ENCODE data around the gene ISG20.

Gene ISG20

GRCh38 chr15:88638626-88639372 lies at the start of gene ISG20:
Gene ISG20 (plus strand): TSS chr15:88639016. CDS start chr15:88639367, 351 bp downstream.
- peaks cover 28% of the 10 kb centered on the region for H3K4me1 ChIP-seq (ENCODE audit: control insufficient read depth, insufficient read depth, low read length)
- no peaks in the 10 kb centered on the region for H3K27me3 ChIP-seq (ENCODE audit: control insufficient read depth, insufficient read depth, low read length)
- H3K36me3 ChIP-seq (ENCODE audit: control insufficient read depth, insufficient read depth, low read length), result peaks cover 14% of the 10 kb centered on the region
- H3K9ac ChIP-seq (ENCODE audit: low read depth, low read length), result peak within 1 kb of the TSS; percentile 12
- H3K4me3 ChIP-seq (ENCODE audit: low read depth, low read length), result peak within 1 kb of the TSS; percentile 37; the same call in 1 of the 2 replicates
- peak within 1 kb of the TSS; percentile 93 for H3K27ac ChIP-seq (ENCODE audit: low read depth, low read length)
- no peaks in the 10 kb centered on the region for H3K9me3 ChIP-seq (ENCODE audit: control insufficient read depth, insufficient read depth, low read length)

DNA sequence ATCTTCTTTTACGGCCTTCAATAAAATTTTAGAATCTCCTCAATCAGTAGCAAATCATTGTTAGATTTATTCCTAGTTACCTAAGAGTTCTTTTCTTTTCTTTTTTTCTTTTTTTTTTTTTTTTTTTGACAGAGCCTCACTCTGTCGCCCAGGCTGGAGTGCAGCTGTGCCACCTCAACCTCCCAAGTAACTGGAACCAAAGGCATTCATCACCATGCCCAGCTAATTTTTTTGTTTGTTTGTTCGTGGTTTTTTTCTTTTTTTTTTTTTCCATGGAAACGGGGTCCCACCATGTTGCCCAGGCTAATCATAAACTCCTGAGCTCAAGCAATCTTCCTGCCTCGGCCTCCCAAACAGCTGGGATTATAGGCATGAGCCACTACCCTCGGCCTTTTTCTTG lies 48.1 kb upstream of the ISG20 start:
- Histone ChIP-seq H3K4me1 (ENCODE audit: control insufficient read depth, insufficient read depth, low read length) (no peaks in the 10 kb centered on the region), H3K36me3 (ENCODE audit: control insufficient read depth, insufficient read depth, low read length) (no peaks in the 10 kb centered on the region), H3K9ac (ENCODE audit: low read depth, low read length) (no peak overlapping the region), H3K27me3 (ENCODE audit: control insufficient read depth, insufficient read depth, low read length) (no peaks in the 10 kb centered on the region), H3K27ac (ENCODE audit: low read depth, low read length) (no peak overlapping the region), H3K9me3 (ENCODE audit: control insufficient read depth, insufficient read depth, low read length) (no peaks in the 10 kb centered on the region), H3K4me3 (ENCODE audit: low read depth, low read length) (no peak overlapping the region)

DNA sequence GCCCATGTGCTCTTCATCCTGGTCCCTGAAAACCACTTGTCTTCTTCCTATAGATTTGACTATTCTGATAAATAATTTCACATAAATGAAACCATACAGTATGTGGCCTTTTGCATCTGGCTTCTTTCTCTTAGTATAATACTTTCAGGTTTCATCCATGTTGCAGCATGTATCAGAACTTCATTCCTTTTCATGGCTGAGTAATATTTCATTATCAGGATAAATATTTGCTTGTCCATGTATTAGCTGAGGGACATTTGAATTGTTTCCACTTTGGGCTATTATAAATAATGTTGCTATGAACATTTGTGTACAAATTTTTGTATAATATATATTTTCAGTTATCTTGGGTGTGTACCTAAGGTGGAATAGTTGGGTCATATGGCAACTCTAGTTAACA lies 47.4 kb upstream of the ISG20 start:
- H3K27me3 ChIP-seq (ENCODE audit: control insufficient read depth, insufficient read depth, low read length), result no peaks in the 10 kb centered on the region
- H3K4me3 ChIP-seq (ENCODE audit: low read depth, low read length), result no peak overlapping the region
- no peak overlapping the region for H3K9ac ChIP-seq (ENCODE audit: low read depth, low read length)
- H3K36me3 ChIP-seq (ENCODE audit: control insufficient read depth, insufficient read depth, low read length), result no peaks in the 10 kb centered on the region
- no peak overlapping the region for H3K27ac ChIP-seq (ENCODE audit: low read depth, low read length)
- H3K4me1 ChIP-seq (ENCODE audit: control insufficient read depth, insufficient read depth, low read length), result no peaks in the 10 kb centered on the region
- no peaks in the 10 kb centered on the region for H3K9me3 ChIP-seq (ENCODE audit: control insufficient read depth, insufficient read depth, low read length)

GRCh38 chr15:88603885-88604284 lies 34.9 kb upstream of the ISG20 start:
- Histone ChIP-seq H3K27me3 (ENCODE audit: control insufficient read depth, insufficient read depth, low read length) (peaks cover 66% of the 10 kb centered on the region), H3K4me3 (ENCODE audit: low read depth, low read length) (peak overlapping the region; percentile 63), H3K9me3 (ENCODE audit: control insufficient read depth, insufficient read depth, low read length) (no peaks in the 10 kb centered on the region), H3K36me3 (ENCODE audit: control insufficient read depth, insufficient read depth, low read length) (no peaks in the 10 kb centered on the region), H3K27ac (ENCODE audit: low read depth, low read length) (no peak overlapping the region), H3K4me1 (ENCODE audit: control insufficient read depth, insufficient read depth, low read length) (peaks cover 41% of the 10 kb centered on the region), H3K9ac (ENCODE audit: low read depth, low read length) (no peak overlapping the region)

- no peak overlapping the region for H3K27ac ChIP-seq (ENCODE audit: low read depth, low read length)
- H3K9ac ChIP-seq (ENCODE audit: low read depth, low read length), result no peak overlapping the region
- H3K9me3 ChIP-seq (ENCODE audit: control insufficient read depth, insufficient read depth, low read length), result no peaks in the 10 kb centered on the region
- H3K4me1 ChIP-seq (ENCODE audit: control insufficient read depth, insufficient read depth, low read length), result peaks cover 46% of the 10 kb centered on the region
- H3K36me3 ChIP-seq (ENCODE audit: control insufficient read depth, insufficient read depth, low read length), result no peaks in the 10 kb centered on the region
- H3K27me3 ChIP-seq (ENCODE audit: control insufficient read depth, insufficient read depth, low read length), result peaks cover 69% of the 10 kb centered on the region
- H3K4me3 ChIP-seq (ENCODE audit: low read depth, low read length), result peak overlapping the region; percentile 63
These were observed 34.2 kb upstream of the ISG20 start for GRCh38 chr15:88604381-88605188.

DNA sequence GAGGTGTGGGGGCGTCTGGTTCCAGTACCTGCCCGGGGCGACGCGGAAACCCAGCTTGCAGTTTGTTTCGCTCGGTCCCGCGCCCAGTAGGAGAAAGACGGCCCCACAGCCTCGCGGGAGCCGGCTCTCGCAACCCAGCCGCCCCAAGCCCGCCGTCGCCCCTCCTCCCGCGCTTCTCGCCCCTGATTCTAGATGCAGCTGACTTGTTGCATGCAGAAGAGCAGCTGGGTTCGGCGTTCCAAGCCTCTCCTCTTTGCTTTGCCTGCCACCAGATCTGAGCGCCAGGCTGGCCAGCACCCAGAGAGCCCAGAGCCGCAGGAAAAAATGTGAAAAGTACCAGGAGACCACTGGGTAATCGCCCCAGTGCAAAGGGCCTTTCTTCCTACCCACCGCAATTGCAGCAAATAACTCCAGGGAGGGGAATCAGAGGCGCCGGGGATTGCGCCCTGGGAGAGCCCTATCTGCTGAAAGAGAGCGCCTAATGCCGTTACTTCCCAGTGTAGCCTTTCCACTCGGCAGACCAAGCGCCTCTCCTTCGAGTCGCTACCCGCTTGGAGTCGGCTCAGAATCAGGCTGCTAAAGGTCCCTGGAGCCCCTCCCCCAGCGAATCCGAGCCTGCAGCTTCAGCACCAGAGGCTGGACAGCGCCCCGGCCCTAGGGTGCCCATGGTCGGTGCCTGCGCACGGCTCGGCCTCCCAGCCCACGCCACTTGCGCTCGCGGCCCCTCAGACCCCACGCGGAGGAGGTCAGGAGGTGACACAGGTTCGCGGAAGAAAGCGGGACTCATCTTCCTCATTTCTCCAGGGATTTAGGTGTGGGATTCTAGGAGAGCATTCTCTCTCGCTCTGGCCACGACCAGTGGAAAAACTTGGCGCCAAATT lies 33.4 kb upstream of the ISG20 start:
- Histone ChIP-seq H3K4me3 (ENCODE audit: low read depth, low read length) (peak overlapping the region; percentile 63), H3K36me3 (ENCODE audit: control insufficient read depth, insufficient read depth, low read length) (no peaks in the 10 kb centered on the region), H3K9me3 (ENCODE audit: control insufficient read depth, insufficient read depth, low read length) (no peaks in the 10 kb centered on the region), H3K27me3 (ENCODE audit: control insufficient read depth, insufficient read depth, low read length) (peaks cover 74% of the 10 kb centered on the region), H3K4me1 (ENCODE audit: control insufficient read depth, insufficient read depth, low read length) (peaks cover 54% of the 10 kb centered on the region), H3K27ac (ENCODE audit: low read depth, low read length) (no peak overlapping the region), H3K9ac (ENCODE audit: low read depth, low read length) (no peak overlapping the region)

DNA sequence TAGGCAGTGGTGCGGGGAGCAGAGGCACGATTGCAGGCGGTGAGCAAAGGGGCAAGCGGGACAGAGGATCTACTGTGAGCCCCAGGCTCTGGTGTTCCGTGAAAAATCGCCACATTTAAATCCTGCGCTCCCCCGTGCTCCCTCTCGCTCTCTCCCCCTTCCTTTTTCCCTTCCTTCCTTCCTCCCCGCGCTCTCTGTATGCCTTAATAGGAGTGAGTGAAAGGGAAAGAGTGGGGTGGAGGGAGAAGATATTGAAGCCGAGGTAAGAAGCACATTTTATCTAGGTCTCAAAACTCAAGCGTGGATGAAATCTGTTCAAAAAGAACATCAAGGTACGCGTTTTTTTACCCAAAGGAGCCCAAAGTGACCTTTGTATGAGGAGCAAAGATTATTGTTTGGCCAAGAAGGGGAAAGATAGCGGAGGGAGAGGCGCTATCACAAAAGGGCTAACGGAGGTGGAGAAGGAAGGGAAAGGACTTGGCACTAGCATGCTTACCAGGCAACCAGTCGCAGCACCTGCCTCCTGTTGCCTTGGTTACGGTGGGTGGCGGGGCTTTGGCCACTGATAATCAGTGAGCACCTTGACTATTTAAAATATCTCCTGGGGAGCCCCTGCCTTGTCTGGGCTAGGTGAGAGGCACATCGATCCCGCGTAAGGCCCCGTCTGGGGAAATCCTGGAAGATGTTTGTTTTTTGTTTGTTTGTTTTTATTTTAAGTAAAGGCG lies 32.6 kb upstream of the ISG20 start:
- H3K4me3 ChIP-seq (ENCODE audit: low read depth, low read length), result peak overlapping the region; percentile 63

DNA sequence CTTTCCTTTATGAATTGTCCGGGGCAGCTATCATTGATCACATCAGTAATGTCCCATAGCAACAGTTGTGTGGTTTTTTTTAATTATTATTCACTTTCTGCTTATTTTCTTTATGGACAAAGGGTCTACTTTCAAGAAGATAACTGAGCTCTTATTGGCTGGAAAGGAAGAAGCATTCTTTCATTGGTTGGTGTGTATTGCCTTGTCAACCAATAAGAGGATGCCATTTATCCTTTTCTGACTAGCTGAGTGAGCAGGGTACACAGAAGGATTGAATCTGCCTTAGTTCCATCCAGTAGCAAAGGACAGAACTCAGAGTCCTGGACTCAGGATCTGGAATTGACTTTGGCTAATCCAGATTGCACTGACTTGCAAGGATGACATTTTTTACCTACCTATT lies 30.9 kb upstream of the ISG20 start:
- Histone ChIP-seq H3K9ac (ENCODE audit: low read depth, low read length) (no peak overlapping the region), H3K27me3 (ENCODE audit: control insufficient read depth, insufficient read depth, low read length) (peaks cover 66% of the 10 kb centered on the region), H3K27ac (ENCODE audit: low read depth, low read length) (no peak overlapping the region), H3K4me3 (ENCODE audit: low read depth, low read length) (no peak overlapping the region), H3K9me3 (ENCODE audit: control insufficient read depth, insufficient read depth, low read length) (no peaks in the 10 kb centered on the region), H3K36me3 (ENCODE audit: control insufficient read depth, insufficient read depth, low read length) (no peaks in the 10 kb centered on the region), H3K4me1 (ENCODE audit: control insufficient read depth, insufficient read depth, low read length) (peaks cover 74% of the 10 kb centered on the region)

More for the DNA sequence above, 32.6 kb upstream of the ISG20 start:
- H3K4me1 ChIP-seq (ENCODE audit: control insufficient read depth, insufficient read depth, low read length), result peaks cover 61% of the 10 kb centered on the region
- no peak overlapping the region for H3K9ac ChIP-seq (ENCODE audit: low read depth, low read length)
- no peaks in the 10 kb centered on the region for H3K36me3 ChIP-seq (ENCODE audit: control insufficient read depth, insufficient read depth, low read length)
- H3K27me3 ChIP-seq (ENCODE audit: control insufficient read depth, insufficient read depth, low read length), result peaks cover 74% of the 10 kb centered on the region
- H3K27ac ChIP-seq (ENCODE audit: low read depth, low read length), result no peak overlapping the region
- no peaks in the 10 kb centered on the region for H3K9me3 ChIP-seq (ENCODE audit: control insufficient read depth, insufficient read depth, low read length)

DNA sequence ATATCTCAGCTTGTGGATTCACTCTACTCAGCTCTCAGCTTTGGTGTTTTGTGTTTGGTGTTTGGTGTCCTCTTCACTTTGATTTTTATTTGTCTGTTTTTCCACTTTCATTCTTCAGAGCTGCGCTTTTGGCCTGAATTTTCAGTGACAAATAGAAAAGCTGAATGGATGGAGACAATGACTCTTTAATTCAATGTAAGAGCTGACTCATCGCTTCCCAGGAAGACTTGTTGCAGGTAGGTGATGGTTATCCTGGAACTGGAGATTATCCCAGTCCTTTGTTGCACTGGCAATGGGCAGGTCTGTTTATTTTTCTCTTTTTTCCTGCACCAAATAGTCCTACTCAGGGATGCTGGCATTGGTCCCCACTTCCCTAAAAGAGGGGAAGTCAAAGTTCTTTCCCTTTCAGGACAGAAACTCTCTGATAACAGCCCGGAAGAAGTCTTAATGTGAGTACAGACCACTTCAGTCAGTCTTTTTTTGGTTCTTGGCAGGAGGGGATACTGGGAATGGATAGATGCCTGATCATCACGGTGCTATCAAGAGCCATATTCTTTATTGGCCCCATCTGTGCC lies 30.1 kb upstream of the ISG20 start:
- Histone ChIP-seq H3K27ac (ENCODE audit: low read depth, low read length) (no peak overlapping the region), H3K27me3 (ENCODE audit: control insufficient read depth, insufficient read depth, low read length) (peaks cover 62% of the 10 kb centered on the region), H3K9ac (ENCODE audit: low read depth, low read length) (no peak overlapping the region)

More for the DNA sequence above, 30.1 kb upstream of the ISG20 start:
- Histone ChIP-seq H3K36me3 (ENCODE audit: control insufficient read depth, insufficient read depth, low read length) (no peaks in the 10 kb centered on the region), H3K4me3 (ENCODE audit: low read depth, low read length) (no peak overlapping the region), H3K9me3 (ENCODE audit: control insufficient read depth, insufficient read depth, low read length) (no peaks in the 10 kb centered on the region), H3K4me1 (ENCODE audit: control insufficient read depth, insufficient read depth, low read length) (peaks cover 72% of the 10 kb centered on the region)

Data from HUES48 (cell line).